K562 (cell line): ENCODE measurements around the gene DCT. TPM values are rescaled to one million over a fixed set of nuclear protein-coding genes. Genes with fewer than 3 reads are reported as not detected.

Experiments
- BRCA1 ChIP-seq, 2 experiments: fragments of 450-650 bp in 1 of 2; sonication (generic) in 1 of 2; formaldehyde crosslinking in 1 of 2; IDR thresholded peaks; 2 replicates each; pipeline versions ENCODE4 v1.5.0 to v1.6.1; 2017 to 2020; ENCODE audit warnings: mild to moderate bottlenecking in 1 of 2, missing genetic modification reagents in 1 of 2
- CEBPB ChIP-seq: fragments of 450-650 bp; IDR thresholded peaks from 2 replicates; pipeline ENCODE4 v1.6.1; 2016; ENCODE audit warnings: missing genetic modification characterization, missing compliant biosample characterization
- CTCF ChIP-seq, 3 experiments: IDR thresholded peaks in 2 of 3; conservative IDR thresholded peaks in 1 of 3; 2 replicates each; pipeline ENCODE4 v1.5.1; 2011 to 2012; ENCODE audit warnings: low read length in 3 of 3, mild to moderate bottlenecking in 3 of 3, control low read depth in 2 of 3, improper control_type of control experiment in 1 of 3, inconsistent platforms in 1 of 3, low read depth in 1 of 3, mixed read lengths in 1 of 3, moderate library complexity in 1 of 3; ENCODE audit not compliant: insufficient read depth in 2 of 3
- DLX4 ChIP-seq: fragments of 250-450 bp; sonication (Bioruptor Pico); IDR thresholded peaks from 2 replicates; pipeline ENCODE4 v1.6.1; 2021; ENCODE audit warnings: mild to moderate bottlenecking
- ESRRB ChIP-seq: fragments of 250-450 bp; sonication (Bioruptor Pico); IDR thresholded peaks from 2 replicates; pipeline ENCODE4 v1.5.0; 2020; ENCODE audit warnings: mild to moderate bottlenecking, moderate library complexity, borderline replicate concordance
- HIVEP1 ChIP-seq: fragments of 250-450 bp; sonication (Bioruptor Pico); IDR thresholded peaks from 2 replicates; pipeline ENCODE4 v1.4.0; 2020; ENCODE audit warnings: mild to moderate bottlenecking
- HMGN3 ChIP-seq: IDR thresholded peaks from 2 replicates; pipeline ENCODE4 v1.6.1; 2011; ENCODE audit warnings: borderline replicate concordance, low read depth, mild to moderate bottlenecking, mixed read lengths, low read length; ENCODE audit not compliant: insufficient read length; ENCODE audit errors: extremely low read depth
- NR2C1 ChIP-seq, 2 experiments: fragments of 450-650 bp; IDR thresholded peaks; 2 replicates each; pipeline ENCODE4 v1.6.1; 2017; ENCODE audit warnings: mild to moderate bottlenecking in 2 of 2, antibody characterized with exemption in 1 of 2, inconsistent platforms in 1 of 2, missing compliant biosample characterization in 1 of 2, missing genetic modification characterization in 1 of 2
- TRIM28 ChIP-seq: fragments of 450-650 bp; IDR thresholded peaks from 2 replicates; pipeline ENCODE4 v1.6.1; 2017
- ZNF280B ChIP-seq: fragments of 250-450 bp; sonication (Bioruptor Pico); IDR thresholded peaks from 2 replicates; pipeline ENCODE4 v1.5.1; 2021; ENCODE audit warnings: mild to moderate bottlenecking
- polyA plus RNA-seq, 8 experiments: library from polyadenylated mRNA; depleted of rRNA in 4 of 8; stranded (reverse) in 5 of 8; unstranded in 3 of 8; fragments of >200 nt; fragmentation: Nextera tagmentation in 2 of 8; fragmentation: Illumina TruSeq in 1 of 8; extraction: Ambion mirVana in 2 of 8; extraction: Trizol in 1 of 8; gene quantifications; 2 replicates each; pipeline versions ENCODE4 v1.2.1 to v1.2.3, GENCODE V29; 2011 to 2014; ENCODE audit warnings: inconsistent platforms in 1 of 8, missing spikeins in 1 of 8
- total RNA-seq, 7 experiments: library from RNA; depleted of rRNA in 6 of 7; stranded (reverse); fragments of >200 nt in 6 of 7; fragmentation: Illumina TruSeq in 2 of 7; extraction: Trizol in 2 of 7; gene quantifications; 2 replicates each; pipeline versions ENCODE4 v1.2.1 to v1.2.3, GENCODE V29; 2011 to 2021; ENCODE audit warnings: low replicate concordance in 1 of 7

Gene DCT
- total and polyA plus RNA-seq, 9 of the 15 experiments (the other 6 are each of a cell fraction or from before 2014, with no cell fraction given): 0.11 to 0.83 (median 0.57) TPM

GRCh38 chr13:94416454-94417080 lies 62.9 kb downstream of the DCT start (continued):
- no peak for TF ChIP-seq ZNF280B (CRISPR knock-in tag)
- no peak for TF ChIP-seq BRCA1 (IDR thresholded peaks at IDR 0.05)
- TF ChIP-seq BRCA1 (CRISPR knock-in tag; IDR thresholded peaks at IDR 0.05): no peak
- TF ChIP-seq CEBPB (tag): peak; percentile 82
- no peak for TF ChIP-seq TRIM28
- no peak for TF ChIP-seq HIVEP1 (CRISPR knock-in tag)
- TF ChIP-seq DLX4 (CRISPR knock-in tag): no peak
- peak; percentile 45 to 50 (median 48) for TF ChIP-seq CTCF (IDR thresholded peaks at IDR 0.05 in 2 of 3, conservative IDR thresholded peaks at IDR 0.05 in 1 of 3; ENCODE audit: insufficient read depth in 2 of 3, low read depth in 1 of 3, low read length in 3 of 3)
- no peak for TF ChIP-seq NR2C1 (IDR thresholded peaks at IDR 0.05)
- no peak for TF ChIP-seq NR2C1 (tag; IDR thresholded peaks at IDR 0.05)
- no peak for TF ChIP-seq HMGN3
- TF ChIP-seq ESRRB (CRISPR knock-in tag): no peak
